Measurements from ENCODE around the gene GNG12.

- TF ChIP-seq CTCF (IDR thresholded peaks at IDR 0.05; ENCODE audit: insufficient read depth, low read length, poor library complexity, severe bottlenecking) (no peak), EZH2phosphoT487 (conservative IDR thresholded peaks at IDR 0.05; ENCODE audit: low read length) (no peak)
These were observed 83.9 kb downstream of the GNG12 start for GRCh38 chr1:67749263-67749843.

All from SU-DHL-6 (cell line).